RPMI8226 (cell line): Measurements from ENCODE around the gene ZBTB16.

Source experiments
- DNase-seq: peaks from one replicate; pipeline ENCODE4 v3.0.0-alpha.2; 2015

The ZBTB16 gene

DNA sequence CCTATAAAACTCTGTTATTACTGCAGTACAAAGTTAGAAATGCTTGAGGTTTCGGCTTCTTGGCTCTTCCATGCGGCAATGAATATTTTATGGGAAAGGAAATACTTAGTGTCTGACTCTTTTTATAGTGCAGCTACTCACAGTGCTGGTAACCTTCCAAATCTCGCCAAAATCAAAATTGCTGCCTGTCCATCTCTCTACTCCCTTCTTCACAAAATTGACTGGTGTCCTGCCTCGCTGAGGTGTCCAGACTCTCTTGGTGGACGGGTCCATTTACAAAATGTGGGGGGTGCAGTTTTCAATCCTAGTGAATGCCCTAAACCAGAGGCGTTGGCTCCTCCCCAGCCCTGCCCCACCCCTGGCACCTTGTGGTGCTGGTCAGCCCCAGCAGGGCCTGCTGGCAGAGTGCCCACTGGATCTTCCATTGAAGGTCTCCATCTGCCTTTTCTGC, 73.5 kb downstream of the ZBTB16 start:
- DNase-seq, result no peak

DNA sequence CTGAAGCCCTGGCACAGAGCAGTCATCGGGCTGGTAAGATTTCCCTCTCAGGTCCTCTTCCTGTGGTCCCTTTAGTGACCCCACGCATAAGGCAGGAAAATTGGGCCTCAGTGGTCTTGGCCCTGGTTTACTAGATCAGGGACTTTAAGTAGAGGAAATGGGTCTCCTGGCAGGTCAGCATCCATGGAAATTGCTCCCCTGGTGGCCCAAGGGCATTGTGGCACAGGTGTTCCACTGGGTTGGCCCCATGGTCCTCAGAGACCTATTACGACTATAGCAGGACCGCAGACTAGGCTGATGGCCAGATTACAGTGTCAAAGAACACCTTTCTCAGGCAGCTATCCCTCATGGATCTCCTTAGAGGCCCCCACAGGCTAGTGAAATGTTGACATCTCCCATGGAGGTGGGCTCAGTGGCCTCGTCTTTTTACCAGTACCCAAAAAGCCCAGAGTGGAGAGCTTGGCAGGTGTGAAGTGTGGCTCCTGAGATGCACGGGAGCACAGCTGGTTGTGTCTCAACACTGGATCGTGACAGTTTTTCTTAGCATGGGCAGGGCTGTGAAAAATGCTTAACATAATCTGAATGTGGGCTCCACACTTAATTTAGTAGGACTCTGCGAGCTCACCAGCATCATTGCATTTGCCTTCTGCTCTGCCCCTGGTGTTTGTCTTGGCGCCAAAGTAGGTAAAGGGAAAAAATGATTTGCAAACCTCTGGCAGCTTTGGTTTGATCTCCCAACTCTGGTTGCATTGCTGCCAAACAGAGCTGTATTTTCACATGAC, 74.2 kb downstream of the ZBTB16 start:
- DNase-seq, result no peak

DNA sequence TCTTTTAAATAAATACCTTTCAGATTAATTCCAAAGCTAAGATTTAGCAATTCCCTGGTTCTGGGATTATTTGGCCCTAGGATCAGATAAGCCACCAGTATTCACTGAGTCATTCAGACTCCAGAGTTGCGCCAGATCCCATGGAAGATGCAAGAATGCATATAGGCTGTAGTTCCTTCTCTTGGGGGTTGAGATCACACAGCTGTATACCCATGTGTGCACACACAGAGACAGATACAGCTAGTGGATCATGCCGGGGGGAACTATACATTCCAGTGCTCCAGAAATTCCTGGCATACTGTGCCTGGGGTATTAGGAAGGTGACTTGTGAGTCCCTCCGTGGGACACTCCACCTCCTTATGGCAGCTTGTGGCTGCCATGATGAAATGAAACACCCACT, 75.4 kb downstream of the ZBTB16 start:
- DNase-seq, result no peak

DNA sequence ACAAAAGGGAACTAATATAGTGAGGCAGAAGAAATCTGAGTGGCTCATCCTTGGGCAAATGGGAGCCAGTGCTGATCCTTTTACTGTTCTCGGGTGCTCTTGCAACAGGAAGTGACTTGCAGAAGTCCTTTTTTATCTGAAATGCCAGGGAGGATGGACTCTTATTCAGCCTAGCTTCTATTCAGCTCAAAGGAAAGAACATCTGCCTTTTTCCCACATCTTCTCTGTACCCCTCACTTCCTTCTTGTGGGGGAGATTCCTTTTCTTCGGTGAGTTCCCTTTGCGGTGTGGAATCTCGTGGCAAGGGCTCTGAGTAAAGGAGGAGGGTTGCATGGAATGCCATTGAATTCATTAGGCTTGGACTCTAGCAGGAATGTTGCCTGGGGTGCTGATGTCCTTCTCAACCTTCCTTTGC, 76.2 kb downstream of the ZBTB16 start:
- DNase-seq, result no peak

DNA sequence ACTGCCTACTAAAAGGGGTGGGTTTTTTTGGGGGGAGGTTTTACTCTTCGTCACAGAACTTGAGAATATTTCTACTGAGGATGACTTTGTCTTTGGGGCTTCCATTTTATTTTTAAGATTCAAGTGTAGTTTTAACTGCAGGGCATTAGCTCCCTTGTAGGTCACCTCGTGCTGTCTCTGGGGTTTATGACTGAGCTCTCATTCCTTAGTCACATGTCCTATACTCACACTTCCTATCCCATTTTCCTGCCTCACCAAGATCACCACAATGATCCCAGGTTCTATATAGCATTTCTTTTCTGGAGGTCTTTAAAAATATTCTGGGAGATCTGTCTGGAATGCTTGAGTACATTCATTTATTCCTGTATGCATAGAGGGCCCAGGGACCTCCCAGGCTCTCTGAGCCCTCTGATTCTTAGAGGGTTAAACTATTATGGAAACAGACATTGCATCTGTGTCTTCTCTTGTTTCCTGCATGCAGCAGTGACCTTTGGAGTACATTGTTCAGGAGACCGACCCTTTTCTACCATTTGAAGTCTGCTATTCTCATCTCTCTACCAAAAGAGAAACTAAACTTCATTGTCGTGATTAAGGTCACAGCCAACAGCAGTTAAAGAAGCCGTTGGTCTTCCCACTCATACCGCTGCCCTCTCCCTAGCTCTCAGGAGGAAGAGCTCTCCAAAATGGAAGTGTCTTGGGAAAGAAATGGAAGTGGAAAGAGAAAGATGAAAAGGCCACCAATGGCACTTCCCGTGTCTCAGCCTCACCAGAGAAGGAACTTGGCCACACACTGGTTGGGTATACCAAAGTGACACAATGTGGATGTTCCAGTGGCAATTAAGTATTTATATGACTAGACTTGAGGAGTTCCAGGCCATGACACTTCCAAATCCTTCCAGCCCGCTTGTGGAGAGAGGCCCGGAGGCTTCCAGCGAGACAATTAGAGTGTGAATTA, 77.5 kb downstream of the ZBTB16 start:
- DNase-seq, result no peak

DNA sequence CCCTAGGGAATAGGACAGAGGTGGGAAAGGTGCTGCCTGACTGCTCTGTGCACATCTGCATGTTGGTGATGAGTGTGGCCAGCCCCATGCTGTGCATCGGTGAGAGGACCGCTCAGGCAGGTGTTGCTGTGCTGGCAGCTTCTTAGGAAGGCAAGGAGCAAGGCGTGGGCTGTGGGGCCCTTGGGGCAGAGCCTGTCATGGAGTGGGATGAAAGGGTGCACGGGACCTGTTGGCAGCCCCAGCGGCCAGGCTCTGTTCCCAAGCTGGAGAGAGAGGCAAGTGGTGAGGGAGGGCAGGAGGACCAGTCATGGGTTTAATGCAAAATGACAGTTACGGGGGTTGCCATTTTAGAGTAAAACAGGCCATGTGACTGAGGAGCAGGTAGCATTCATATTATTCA, 78.3 kb downstream of the ZBTB16 start:
- no peak for DNase-seq

DNA sequence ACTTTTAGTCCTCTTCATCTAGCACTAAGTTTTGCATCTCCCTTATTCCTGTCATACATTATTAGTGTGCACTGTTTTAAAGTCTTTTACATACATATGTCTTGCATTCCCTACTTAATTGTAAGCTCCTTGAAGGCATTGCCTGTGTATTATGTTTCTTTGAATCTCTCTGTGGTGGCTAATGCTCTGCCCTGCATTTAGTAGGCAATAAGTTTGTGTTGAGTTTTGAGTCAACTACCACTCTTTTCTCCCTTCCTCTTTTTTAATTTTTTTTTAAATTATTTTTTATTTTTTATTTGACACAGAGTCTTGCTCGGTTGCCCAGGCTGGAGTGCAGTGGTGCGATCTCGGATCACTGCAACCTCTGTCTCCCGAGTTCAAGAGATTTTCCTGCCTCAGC, 78.9 kb downstream of the ZBTB16 start:
- DNase-seq, result no peak

DNA sequence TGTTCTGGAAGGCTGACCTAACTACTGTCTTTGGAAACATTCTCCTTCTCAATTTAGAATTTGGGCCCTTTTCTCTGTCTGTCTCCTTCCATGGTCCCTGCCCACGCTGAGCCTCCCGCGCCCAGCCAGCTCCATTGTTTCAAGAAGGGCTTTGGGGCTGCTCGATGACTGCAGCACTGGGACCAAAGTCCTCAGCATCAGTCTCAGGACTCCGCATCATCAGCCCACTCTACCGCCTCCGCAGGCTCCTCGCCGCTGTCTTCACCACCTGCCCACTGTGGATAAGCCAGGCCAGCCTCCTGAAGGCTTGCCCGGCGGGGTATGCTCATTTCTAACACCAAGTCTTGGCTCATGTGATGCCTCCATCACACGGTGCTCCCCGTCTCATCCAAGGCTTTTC, 81.3 kb downstream of the ZBTB16 start:
- no peak for DNase-seq

DNA sequence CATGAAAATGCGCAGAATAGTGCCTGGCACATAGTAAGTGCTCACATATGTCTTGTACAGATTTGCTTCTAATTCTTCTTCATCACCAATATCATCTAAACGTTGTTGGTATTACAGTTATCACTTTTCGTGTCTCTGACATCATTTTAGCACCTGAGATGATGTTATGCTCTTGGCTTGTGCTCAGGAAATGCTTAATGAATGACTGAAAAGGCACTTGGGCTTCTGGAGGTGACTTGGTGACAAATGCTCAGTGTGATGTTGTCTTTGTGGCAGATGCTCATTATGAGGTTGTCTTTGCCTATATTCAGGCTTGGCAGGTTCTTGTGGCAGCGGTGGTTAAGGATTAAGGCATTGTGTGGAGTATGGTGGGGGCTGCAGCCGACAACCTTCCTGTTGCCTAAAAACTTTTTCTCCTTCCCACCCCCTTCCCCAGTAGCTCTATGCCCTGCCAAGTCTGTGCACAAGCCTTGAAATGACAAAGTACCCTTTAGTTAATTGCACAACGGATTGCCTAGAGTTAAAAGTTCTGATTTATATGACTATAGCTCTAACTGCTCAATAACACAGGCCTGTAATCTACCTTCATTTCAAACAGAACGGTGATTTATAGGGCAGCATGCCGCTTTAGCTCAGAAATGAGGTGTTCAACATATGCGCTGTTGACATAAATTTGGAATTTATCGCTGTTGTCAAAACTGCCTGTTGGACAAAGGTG, 82.5 kb downstream of the ZBTB16 start:
- DNase-seq, result no peak

DNA sequence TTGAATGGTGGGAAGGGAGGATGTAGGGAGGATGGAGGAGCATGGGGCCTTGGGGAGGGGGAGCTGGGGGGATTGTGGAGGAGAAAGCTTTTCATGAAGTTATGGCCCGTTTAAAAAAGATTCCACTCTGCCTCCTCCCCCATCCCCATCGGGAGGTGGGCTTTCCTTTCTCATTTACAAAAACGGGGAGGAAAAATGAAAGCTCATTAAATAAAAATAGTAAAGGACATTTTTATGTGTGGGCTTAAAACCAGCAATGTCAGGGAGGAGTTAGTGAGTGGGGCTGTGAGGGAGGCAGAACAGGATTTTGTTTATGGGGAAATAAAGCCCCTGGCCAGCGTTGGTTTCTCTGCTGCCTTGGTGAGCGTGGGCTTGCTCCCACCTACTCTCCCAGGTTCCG, 83.2 kb downstream of the ZBTB16 start:
- no peak for DNase-seq

DNA sequence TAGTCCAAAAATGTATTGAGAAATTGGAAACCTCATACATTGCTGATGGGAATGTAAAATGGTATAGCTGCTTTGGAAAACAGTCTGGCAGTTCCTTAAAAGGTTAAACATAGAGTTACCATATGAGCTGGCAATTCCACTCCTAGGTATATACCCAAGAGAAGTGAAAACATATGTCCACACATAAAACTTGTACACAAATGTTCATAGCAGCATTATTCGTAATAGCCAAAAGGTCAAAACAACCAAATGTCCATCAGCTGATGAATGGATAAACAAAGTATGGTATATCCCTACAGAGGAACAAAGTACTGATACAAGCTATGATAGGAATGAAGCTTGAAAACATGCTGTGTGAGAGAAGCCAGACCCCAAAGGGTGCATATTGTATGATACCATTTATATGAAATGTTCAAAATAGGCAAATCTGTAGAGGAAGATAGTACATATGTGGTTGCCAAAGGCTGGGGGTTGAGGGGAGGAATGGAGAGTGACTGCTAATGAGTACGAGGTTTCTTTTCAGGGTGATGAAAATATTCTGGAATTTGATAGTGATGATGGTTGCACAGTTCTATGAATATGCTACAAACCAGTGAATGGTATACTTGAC, 85.8 kb downstream of the ZBTB16 start:
- no peak for DNase-seq

DNA sequence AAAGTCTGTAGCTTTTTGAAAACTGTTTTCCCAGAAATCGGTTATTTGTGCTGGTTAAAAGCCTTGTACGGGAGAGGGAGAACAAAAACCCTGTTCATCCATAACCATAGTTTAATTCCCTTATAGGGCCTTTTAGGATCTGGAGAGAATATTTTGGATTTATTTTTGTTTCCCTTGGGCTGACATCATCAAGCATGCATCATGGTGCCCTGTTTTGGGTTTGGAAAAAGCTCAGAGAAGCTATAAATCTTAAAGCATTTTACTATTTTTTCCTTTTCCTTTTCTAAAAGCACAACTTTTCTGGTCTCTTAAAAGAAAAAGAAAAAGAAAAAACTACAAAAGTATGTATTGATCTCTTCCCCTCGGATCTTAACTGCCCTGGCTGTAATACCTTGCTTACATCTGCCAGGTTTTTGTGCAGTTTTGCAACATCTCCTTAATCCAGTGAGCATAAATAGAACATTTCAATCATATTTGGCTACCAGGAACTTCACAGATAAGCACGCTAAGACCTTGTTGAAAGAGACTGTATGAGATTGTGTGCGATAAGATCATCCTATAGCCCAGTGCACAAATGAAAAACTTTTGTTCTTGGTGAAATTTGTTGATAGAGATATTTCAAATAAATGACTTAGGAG, 88.0 kb downstream of the ZBTB16 start:
- DNase-seq, result no peak

DNA sequence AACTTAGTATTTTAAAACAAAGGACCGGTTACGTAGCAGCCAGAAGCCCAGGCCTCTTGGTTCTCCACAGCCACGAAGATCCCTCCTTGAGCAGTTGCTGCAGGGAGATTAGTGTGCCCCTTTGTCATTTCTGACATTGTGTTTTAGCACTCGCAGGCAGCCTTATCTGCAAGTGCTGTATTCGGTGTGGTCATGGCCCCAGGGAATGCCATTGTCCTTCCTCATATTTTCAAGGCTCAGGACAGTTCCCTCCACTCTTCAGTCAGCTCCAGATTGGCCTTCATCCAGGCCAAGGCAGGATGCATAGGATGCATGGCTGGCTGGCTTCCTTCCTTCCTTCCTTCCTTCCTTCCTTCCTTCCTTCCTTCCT, 88.5 kb downstream of the ZBTB16 start:
- DNase-seq, result no peak

DNA sequence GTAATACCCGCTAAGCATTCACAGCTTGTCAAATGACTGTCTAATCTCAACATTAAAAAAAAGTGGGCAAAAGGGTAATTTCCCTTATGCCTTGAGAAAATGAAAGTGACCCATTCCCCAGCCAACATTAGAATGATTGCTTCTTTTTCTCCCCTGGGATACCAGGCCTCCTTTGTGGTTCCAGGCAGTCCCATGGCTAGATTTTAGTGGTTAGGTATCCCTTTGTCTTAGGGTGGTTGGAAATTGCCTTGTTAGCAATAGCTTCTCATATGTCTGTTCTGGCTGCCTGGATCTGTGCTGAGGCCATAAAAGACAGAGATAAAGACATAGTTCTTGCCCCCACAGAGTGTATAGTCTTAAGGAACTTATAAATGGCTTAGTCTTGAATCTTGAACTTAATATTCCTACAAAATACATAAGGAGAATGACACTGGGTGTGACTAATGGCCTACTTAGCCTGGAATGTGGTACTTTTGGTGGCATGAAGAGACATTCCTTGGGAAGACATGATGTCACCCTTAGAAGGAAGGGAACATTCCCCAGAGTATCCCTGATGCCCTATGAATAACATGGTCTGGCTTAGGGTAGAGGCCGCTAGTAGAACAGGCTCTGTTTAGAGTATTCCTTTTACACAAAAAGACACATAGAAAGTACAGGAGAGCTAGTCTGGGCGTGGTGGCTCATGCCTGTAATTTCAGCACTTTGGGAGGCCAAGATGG, 90.3 kb downstream of the ZBTB16 start:
- no peak for DNase-seq

DNA sequence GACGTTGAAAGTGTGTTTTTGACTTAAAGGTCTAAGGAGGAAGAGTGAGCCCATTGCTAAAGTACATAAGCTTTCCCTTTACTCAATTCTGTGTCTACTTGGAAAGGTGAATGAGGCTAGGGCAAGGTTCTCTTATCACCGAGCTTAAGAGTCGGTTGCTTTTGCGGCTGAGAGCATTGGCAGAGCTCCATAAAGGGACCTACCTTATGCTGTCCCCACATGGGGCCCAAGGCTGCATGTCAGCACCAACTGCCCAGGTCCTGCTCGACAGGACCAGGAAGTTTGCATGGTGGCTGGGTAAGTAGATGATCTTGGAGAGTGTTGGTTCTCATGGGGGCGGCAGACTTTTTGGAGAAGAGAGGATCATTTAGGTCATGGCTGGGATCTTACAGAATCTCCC, 91.2 kb downstream of the ZBTB16 start:
- DNase-seq, result no peak

DNA sequence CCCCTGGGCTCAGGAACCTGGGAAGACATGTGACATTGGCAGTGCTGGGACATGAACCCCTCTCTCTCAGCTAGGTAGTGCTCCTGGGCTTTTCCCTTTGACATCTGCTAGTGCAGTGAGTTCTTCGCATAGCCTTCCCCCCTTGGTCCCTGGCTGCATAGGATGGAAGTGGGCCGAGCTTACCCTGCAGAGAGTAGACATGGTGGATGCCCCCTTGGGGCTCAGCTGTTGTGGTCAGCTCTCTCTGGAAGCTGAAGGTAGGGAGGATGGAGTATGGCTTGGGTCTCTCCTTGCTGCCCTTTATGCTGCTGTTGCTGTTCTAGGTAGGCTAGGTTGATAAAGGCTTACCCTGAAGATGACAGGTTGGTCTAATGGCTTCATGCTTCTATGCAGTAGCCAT, 92.1 kb downstream of the ZBTB16 start:
- no peak for DNase-seq

DNA sequence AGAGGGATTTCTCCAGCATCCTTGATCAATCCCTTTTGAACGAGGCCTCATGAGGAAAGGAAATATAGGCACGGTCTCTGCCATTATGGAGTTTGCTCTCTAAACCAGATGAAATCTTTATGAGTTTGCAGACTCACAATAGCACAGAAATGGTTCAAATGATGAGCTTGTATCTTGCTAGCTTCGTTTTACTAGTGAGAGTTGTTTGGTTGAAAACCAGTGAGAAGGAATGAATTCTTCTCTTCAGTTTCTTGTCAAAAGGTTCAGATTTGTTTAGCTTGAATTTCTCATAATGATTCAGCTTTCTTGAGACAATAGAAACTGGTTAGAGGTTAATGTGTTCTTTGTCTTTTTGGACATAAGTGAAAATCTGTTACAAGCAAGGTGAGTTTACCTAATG, 92.7 kb downstream of the ZBTB16 start:
- DNase-seq, result no peak

DNA sequence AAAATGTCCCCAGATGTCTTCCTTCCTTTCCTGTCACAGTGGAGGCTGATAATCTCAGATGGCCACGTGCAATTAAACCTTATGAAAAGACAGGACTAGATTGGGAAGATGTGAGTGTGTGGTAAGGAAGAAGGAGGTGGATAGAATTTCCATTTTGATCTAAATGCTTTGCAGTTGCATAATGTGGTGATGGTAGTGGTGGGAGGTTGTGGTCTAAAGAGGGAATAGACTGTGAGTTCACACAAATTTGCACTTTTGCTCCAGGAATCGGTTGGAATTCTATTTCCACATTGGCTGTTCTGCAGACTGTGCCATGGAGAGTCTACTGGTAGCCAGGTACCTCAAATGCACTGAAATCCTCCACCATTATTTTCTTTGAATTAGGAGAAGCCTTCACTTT, 93.3 kb downstream of the ZBTB16 start:
- no peak for DNase-seq

DNA sequence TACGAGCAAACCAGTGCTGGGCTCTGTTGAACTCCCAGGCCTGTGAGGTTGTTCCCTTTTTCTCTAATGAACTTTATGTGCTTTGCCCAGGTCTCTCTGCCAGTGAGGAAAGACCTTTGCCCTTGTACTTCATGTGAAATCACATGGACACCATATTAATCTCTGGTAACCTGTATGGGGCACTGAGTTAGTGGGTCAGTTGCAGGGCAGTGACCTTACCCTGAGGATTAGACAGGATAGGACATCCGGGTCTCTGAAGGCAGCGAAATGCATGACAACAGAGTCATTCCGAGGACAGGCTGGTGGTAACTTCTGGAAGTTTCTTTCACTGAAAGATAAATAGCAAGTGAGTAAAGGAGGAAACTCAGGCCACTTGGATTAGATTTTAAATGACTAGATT, 93.7 kb downstream of the ZBTB16 start:
- DNase-seq, result no peak

DNA sequence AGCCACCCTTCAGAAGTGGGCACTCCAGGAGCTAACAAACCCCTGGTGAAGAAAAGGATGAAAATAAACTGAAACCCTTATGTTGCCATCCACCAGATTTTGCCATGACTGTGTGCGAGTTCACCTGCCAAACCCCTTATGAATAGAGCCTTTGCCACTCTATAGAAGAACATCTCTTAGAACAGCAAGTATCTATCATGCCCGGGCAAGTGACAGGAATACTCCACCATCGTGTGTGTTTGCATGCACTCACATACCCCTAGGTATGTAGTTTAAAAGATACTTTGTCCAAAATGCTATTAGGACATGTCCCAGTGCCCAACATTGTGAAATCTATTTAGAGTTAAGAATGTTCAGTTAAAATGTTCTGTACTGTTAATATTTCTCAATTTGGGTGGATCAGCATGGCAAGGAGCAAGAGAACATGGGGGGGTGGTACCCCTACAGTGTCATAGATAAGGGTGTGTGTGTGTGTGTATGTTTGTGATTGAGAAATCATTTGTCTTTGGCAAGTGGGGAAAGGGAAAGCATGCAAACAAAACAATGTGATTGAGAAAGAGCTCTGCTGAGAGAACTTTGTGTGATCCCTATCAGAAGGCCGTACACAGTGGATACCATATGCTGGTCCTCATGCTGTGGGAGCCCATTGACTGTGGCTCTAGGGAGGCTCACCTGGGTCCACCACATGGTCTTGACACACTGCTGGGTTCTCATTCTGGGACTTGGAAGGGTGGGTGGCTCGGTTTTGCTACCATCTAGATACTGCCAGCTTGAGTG, 94.9 kb downstream of the ZBTB16 start:
- DNase-seq, result no peak

DNA sequence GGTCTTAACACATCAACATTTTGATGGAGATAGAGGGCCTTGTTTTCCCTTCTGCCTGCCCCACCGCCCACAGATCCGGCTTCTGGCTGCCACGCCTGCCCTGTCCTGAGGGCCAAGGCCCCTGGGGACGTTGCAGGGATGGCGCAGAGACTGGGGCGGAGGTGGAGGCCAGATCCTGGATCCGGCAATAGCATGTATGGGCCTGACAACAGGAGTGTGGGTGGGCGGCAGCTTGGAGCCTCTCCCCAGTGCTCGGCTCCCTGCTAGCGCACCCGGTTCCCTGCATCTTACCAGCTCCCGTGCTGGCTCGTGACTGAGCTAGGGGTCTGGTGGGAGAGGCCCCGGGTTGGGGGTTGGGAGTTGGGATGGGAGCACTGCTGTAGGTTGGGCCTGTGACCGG, 95.6 kb downstream of the ZBTB16 start:
- no peak for DNase-seq
